ENCODE results near the gene TRIM63.

TRIM63 gene

DNA sequence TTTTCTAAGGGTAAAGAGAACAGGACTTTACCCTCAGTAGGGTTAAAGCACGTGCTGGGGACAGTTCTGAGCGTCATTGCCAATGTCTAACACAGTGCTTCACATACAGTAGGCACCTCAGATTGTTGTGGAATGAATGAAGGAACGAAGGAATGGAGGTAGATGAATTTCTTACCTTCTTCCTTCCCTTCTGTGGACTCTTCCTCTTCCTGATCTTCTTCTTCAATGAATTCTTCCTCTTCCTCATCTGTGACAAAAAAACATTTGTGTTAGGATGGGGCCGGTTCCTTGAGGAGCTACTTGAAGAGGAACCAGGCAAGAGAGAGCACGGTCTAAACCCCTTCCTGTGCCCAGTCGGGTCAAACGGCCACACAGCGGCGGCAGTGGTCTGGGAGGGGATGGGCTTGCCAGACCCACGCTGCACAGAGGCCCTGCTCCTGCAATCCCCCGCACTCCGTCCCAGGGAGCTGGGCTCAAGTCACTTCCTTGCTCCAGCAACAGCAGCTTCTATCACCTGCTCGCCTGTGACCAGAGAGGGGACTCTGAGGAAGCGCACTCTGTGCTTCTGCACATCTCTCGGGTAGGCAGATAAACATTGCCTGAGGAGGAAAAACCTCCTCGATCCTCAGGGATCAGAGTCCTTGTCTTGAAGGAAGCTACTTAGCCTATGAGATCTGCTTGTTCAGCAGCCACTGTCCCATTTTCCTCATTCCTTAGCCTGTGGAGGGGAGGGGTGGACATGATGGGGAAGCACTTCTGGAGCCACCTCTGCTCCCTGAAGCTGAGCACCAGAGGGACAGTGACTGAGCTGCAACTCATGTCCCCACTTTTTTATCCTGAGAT lies 13.5 kb downstream of the TRIM63 start:
- no peak for DNase-seq

DNA sequence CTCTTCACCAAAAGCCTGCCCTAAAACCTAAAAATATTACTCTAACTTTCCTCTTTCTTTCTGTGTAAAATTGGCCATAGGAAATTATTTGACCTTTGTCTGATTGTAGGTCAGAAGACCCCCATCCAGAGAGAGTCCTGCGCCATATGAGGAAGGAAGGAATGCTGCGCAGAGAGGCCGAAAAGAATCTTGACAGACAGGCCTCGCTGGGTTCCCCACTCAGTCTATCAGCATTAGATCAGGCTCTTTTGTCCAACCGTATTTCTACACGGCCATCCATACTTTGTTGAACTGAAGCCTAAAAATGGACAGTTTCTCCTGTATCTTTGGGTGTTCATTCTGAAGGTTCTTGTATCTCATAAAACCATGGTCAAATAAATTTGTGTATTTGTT lies 17.2 kb downstream of the TRIM63 start:
- DNase-seq = no peak

DNA sequence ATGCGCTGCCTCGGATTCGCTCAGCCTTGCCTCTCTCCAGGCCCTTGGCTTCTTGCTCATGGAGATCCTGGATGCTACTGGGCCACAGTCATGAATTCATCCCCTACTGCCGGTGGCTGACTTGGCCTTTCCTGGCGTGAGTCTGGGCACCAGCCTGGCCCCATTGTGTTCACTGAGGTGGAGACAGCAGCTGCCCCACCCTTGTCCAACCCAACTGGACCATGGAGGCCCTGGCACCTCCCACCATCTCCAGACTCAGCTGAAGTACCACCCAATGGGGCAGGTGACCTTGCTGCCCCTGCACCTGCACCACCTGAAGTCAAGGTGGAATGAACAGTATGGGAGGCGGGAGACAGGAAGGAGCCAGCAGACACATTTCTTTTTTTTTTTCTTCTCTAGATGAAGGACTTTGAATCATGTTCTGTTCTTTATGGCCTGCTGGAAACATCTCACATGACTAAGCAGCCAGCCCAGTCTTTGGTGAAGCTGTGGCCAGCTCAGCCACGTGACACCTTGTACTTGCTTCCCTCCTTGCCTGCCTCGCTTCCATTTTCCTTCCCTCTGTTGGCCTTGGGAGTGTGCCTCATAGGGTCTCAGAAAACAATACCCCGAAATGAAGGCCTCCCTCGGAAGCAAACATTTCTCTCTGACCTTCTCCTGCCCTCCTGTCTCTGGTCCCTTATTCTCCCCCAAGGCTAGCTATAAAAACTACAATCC lies 17.7 kb downstream of the TRIM63 start:
- DNase-seq = no peak

DNA sequence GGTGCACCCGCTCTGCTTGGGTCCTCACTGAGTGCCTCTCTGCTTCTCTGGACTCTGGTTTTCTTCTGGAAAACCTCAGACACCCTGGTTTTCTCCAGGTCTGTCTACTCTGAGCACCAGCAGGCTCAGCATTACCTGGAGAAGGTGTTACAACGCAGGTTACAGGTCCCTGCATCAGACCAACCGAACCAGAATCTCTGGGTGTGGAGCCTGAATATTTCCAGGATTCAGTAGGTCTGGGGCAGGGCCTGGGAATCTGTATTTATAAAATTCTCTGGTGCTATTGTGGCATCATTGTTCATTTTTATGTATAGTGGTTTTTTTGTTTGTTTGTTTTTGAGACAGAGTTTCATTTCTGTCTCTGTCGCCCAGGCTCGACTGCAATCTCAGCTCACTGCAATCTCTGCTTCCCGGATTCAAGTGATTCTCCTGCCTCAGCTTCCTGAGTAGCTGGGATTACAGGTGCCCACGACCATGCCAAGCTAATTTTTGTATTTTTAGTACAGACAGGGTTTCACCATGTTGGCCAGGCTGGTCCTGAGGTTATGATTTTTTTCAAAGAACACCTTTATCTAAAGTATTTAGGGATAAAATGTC lies 20.1 kb downstream of the TRIM63 start:
- no peak for DNase-seq

DNA sequence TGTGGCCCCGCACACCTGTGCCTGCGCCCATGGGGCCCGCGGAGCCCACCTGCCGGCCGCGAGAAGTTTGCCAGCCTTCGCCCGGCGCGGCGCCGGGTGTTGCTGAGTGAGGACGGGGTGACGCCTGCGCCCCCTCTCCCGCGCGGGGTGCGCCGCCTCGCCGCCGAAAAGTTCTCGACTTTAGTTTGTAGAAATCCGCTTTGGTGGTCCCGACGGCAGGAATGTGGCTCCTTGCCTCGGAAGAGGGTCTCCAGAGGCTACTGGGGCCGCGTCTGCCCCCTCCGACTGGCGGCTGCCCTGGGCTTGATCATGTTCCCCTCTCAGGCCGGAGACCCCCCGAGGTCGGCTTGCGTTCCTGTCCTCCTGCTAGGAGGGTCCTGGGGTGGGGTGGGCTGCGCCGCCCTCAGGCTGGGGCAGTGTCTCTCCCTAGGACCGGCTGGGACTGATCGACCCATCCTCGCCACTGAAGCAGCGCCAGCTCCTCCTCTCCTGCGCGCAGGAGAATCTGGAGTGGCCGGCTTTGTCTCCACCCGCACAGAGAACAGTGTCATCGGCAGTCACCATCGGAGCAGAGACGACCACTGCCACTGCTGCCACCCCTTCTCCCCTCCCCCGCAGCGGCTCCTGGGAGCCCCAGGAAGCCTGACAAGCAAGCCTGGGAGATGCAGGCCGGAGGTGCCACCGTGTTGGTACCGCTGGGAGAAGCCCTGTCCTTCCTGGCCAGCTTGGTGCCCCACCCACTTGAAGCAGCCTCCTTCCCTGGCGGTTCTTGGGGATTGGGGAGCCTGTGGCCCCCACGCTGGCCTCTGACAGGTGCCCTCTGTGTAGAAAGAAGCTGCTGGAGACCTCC lies 21.0 kb downstream of the TRIM63 start:
- DNase-seq = no peak

DNA sequence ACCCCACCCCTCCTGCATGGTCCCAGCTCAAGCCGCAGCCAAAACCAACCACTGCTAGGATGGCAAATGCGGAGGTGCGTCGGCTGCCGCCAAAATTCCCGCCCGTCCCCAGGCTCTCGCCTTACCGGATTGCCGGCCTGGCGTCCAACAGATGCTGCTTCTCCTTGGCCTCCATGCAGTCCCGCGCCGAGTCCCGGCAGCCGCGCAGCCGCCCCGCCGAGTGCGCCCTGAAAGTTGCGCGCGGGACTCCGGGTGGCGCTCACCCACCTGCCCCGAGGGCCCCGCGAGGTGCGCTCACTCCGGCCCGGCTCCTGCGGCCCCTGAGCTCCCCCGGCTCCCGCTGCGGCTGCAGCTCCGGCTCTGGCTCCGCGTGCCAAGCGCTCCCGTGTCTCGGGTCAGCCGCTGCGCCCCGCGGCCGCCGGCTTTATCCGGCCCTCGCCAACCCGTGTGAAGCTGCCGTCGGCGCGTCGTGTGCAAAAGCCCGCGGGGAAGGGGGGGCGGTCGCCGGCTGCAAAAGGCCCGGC lies 21.6 kb downstream of the TRIM63 start, which contains the start of gene SLC30A2:
SLC30A2 (minus strand) TSS at position 397 of the 524 bp plus-strand sequence; CDS start at position 175, 222 bp downstream.
- DNase-seq = no peak

DNA sequence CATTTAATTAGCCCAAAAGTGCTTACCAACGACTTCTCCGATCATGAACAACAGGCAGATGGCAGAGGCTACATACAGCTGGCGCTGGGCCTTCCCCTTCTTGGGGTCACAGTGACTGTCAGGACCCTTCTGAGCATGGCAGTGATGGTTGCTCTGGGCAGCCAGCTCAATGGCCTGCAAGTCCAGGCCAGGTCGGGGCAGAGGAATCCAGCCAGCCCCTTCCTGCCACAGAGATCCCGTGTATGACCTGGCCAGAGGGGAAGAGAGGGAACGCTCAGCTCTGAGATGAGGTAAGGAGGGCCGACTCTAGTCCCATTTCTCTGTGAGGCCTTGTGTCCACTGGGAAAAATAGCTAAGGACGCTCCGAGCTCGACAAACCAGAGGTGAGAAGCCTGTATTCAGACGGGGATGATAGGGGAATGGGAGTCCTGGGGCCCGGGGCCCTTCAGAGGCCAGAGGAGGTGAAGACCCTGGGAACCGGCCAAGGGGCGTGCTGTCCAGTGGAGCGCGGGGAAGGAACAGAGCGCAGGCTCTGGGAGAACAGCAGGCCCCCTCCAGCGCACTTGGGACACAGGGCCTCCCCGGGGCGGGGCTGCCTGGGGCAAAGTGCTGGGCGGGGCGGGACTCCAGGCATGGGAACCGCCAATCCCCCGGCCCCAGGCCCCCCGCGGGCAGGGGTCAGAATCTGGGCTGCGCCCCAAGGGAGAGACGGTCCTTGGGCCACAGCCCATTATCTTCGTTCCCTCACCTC lies 22.3 kb downstream of the TRIM63 start:
- no peak for DNase-seq

DNA sequence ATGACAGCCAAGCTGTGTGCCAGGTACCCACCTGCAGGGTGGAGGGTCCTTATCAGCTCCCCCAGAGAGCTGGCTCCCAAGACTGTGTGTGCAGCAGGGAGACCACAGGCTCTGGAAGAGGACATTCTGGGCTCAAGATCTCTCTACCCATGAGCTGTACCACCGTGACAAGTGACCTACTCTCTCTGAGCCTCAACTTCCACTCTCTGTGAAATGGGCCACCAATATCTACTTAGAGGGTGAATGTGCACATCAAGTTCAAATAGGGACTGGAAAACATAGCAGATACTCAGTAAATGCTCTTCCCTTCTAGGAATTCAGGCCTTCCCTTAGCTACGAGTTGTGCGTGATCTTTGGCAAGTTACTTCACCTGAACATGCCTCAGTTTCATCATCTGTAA lies 23.0 kb downstream of the TRIM63 start:
- DNase-seq = no peak

DNA sequence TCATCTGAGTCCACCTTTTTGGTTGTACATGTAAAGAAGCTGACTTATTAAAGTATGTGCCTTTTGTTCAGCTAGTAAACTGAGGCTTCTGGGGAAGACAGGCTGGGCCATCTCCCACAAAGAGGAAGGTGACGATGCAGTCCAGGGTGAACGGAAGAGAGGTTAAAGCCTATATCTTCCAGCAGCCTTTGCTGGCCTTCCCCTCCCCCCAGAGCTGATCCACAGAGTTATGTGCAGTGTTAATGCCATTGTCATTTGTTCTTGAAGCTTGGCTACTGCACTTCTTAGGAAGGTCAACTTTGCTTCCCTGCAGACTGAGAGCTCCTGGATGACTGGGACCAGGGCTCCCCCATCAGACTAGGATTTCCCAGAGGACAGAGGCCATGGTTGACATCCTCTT lies 23.7 kb downstream of the TRIM63 start:
- DNase-seq = no peak

DNA sequence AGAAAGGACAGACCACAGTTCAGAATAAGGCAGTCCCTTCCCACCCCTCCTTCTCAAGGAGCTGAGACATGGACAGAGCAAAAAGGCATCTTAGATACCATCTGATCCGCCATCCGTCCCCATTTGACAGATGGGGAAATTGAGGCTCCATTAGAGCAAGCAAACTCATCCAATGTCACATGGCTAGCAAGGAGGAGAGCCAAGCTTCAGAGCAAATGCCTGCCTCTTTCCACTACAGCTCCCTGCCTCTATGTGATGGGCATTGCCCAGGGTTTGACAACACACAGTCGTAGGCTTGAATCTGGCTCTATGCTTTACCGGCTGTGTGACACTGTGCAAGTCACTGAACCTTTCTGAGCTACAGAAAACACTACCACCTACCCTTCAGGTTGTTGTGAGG lies 25.5 kb downstream of the TRIM63 start:
- DNase-seq = no peak

DNA sequence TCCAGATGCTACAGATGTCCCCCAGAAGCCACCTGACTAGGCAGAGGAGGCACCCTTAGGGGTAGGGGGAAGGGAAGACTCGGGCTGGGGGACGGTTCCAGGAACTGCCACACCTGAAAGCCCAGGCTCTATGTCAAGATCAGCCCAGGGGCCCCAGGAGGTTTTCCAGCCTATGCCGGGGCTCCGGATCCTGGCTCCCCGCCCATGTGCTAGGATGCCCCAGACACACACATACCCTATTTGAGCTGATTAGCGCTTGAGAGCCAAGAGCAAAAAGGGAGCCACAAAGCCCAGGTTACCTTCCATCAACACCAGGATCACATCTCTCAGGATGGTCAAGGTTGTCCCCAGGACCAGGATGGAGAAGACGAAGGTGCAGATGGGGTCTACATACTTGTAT lies 26.0 kb downstream of the TRIM63 start:
- no peak for DNase-seq

DNA sequence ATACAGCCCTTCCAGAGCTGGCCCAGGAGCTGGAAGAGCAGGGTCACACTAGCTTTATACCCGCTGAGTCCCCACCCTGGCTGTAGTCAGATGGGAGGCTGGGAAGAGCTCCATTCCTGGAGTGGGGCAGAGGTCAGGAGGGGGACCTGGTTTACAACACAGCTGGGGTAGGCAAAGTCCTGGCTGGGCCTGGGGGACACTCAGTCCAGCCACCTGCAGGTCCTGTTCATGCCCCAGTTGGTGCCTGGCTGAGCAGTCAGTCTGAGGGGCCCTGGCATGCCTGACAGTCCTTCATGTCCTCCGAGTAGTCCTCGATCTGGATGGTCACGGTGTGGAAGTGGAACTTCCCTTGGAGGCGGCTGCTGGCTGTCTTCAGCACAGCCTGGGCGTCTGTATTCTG lies 28.5 kb downstream of the TRIM63 start:
- DNase-seq = no peak

DNA sequence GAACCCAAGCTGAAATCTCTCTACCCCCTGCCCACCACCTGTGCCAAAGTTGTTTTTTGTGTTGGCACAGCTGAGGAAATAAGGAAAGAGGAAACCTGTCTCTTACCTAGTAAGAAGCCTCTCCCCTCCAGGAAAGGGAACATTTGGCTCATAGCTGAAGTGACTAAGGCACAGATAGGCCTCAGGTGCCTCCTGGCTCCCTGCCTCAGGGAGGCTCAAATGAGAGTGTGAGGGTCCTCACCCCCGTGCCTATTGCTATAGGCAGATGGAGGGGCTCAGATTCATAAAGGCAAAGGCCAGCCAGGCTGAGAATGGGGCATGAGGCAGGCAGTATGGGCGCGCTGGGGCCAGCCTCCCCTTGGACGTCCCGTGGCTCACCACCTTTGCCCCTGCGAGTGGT lies 29.0 kb downstream of the TRIM63 start:
- DNase-seq = no peak

DNA sequence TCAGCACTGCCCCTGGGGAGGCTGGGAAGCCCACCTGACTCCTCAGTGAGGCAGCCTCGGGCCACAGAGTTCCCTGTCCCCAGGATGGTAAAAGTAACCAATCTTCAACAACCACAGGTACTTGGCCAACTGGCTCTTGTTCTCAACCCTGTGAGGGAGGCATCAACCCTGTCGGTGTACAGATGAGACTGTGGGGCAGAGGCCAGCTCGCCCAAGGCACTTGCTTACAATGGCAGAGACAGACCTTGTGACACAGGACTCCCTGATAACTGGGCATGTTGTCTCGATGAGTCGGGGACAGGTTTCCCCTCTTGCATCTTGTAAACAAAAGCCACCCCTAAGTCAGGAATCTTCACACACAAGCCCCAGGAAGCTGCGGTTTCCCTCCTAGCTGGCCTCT lies 29.5 kb downstream of the TRIM63 start:
- no peak for DNase-seq

DNA sequence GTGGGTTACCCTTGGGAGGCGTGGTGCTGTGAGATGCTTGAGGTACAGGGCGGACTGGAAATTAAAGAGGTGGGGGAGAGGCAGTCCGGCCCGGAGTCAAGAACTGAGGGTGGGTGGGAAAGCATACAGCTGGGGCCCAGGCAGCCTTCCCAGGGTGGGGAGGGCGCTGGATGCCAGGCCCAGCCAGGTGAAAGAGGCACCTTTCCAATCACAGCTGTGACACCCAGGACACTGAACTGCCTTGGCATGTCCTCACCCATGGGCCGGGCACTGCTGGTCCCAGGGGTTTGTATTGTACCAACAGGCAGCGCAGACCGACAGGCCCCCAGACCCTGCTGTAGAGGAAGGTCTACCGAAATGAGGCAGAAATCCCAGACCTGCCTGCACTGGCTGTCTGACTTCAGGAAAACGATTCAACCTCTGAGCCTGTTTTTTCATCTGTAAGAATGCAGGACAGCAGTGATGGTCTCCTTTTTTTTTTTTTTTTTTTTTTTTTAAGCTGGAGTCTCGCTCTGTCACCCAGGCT lies 30.6 kb downstream of the TRIM63 start:
- no peak for DNase-seq

DNA sequence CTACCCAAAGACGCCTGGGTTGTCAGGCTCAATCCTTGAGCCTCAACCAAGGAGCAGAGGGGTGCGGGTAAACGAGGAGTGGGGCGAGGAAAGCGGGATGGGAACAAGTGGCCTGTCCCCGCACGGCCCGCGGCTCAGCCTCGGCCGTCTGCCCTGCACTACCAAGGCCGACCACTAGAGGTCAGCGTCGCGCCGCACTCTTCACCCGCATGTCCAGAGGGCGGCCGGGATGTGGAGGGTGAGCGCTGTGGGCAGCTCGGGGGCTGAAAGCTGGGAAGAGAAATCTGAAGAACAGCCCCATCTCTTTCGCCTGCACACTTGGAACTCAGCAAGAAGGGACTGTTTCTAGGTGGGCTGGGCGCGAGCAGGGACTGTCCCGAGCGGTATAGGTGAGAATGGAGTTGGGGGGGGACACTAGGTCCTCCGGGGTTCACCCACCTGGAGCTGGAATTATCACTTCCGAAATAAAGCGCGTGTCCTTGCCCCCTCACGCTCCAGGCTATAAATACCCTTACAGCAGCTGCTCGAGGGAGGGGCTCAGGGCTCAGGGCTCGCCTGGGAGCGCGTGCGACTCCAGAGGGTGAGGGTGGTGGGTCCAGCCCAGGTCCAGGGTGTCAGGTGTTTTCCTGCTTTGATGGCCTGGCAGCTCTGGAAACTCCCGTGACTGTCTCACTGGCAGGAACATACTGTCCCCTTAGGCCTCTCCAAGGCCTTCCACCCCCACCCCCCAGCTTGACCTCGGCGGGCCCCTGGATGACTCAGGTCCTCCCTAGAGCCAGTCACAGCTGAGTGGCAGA lies 31.3 kb downstream of the TRIM63 start:
- DNase-seq = peak; percentile 3

DNA sequence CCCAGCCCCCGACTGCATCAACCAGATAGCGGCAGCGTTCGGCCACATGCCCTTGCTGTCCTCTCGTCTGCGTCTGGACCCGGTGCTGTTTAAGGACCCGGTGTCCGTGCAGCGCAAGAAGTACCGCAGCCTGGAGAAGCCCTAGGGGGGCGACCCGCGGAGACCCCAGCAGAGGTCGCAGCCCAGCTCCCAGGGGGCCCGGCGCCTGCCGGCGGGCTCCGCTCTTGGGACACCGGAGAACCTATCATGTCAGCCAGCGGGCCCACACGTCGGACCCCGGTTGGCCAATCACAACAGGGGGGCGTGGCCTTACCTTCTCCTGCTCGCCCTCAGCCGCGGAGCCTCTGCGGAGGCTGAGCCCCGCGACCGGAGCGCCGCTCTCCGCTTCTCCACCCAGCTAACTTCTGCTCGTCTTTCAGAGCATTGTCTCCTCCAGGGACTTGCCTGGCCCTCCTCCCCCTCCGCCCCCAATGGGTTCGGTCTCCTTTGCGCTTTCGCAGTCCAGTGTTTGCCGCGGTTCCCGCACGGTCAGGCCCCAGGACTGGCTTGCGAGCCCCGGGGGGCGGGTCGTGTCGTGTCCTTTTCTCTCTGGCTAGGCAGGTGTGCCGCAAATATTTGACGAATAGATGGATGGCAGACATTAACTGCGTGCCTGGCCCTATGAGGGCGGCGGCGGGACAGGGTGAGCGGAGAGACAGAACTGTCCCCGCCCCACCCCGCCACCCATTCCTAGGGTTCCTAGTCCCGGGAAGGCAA lies 32.0 kb downstream of the TRIM63 start:
- DNase-seq = peak; percentile 64

DNA sequence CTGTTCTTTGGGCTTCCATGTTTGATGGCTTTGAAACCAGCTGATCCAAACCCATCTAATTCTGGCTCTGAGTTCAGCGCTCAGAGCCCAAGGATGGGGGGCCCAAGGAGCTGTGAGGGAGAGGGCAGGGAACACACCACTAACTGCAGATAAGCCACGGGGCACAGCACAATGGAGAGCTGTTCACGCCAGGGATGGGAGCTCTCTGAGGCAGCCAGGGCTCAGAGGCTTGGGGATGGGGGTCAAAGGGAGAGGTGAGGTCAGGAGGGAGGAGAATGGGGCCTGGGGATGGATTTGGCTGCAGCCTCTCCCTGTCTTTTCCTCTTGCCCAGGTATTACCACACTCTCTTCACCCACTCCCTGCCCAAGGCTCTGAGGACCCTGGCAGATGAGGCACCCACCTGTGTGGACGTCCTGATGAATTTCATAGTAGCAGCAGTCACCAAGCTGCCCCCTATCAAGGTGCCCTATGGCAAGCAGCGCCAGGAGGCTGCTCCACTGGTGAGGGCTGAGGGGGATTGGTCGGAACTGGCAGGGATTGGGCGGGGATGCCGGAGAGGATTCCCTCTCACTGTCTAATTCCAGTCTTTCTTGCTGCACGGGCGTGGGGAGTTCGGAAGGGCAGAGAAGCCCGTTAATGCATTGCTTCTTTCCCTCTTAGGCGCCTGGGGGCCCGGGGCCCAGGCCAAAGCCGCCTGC lies 32.8 kb downstream of the TRIM63 start:
- no peak for DNase-seq

DNA sequence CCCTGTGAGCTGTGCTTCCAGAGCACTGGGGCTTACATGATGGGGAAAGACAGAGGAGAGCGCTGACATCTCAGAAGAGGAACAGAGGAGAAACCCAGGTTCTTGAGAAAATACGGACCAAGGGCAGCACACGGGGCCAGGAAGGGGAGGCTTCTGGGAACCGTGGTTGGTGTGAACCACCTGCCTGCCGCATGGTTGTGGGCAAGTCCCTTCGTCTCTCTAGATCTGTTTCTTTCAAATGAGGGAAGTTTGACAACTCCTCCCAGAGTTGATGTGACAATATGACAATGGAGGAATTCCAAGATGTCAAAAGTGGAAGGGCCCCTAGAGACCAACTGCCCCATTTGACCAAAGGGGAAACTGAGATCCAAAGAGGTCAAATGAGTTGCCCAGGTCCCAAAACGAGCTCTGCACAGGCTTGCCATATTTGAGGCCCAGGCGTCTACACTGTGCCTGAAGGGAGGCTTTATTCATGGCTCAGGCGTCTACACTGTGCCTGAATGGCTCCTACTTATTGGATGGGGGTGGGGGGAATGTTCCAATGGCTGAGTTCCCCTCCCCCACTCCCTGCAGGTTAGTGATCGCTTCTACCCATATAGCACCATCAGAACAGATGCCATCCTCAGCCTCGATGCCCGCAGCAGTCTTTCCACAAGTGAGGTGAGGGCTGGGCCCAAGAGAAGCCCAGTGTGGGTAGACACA lies 34.6 kb downstream of the TRIM63 start:
- no peak for DNase-seq
